ENCODE data around the gene LGALS4. TPM values are rescaled to one million over a fixed set of nuclear protein-coding genes. Genes with fewer than 3 reads are reported as not detected.
A peak's percentile ranks its signal among the peaks of the same experiment; 100 is the strongest.

Gene LGALS4
- total and polyA plus RNA-seq, 9 of the 15 experiments (the other 6 are each of a cell fraction or from before 2014, with no cell fraction given) = 0.08 to 1.1 (median 0.30) TPM; not detected in 3

- TF ChIP-seq EWSR1 (IDR thresholded peaks at IDR 0.05; ENCODE audit: borderline replicate concordance, low read depth, partially characterized antibody) (no peak), RAD21 (CRISPR knock-in tag; conservative IDR thresholded peaks at IDR 0.05 in 1 of 2, IDR thresholded peaks at IDR 0.05 in 1 of 2) (peak; percentile 17 to 20; a peak in 1 of 4 replicates), CREM (IDR thresholded peaks at IDR 0.05; ENCODE audit: low read depth) (peak; percentile 80), SNRNP70 (optimal IDR thresholded peaks at IDR 0.05; ENCODE audit: low read depth, low read length) (no peak), TCF7 (IDR thresholded peaks at IDR 0.05; ENCODE audit: borderline replicate concordance) (no peak), STAT6 (CRISPR knock-in tag; IDR thresholded peaks at IDR 0.05) (no peak), ZZZ3 (IDR thresholded peaks at IDR 0.05) (no peak), ZNF384 (IDR thresholded peaks at IDR 0.05; ENCODE audit: low read depth, low read length) (no peak), SREBF2 (CRISPR knock-in tag; IDR thresholded peaks at IDR 0.05) (no peak), PCBP1 (IDR thresholded peaks at IDR 0.05; ENCODE audit: low read depth, low read length, poor library complexity, severe bottlenecking) (no peak), RBM14 (IDR thresholded peaks at IDR 0.05; ENCODE audit: borderline replicate concordance, insufficient read depth, low read depth, low read length) (no peak), PBX2 (CRISPR knock-in tag; IDR thresholded peaks at IDR 0.05; ENCODE audit: low read depth) (peak; percentile 97), PBX2 (tag; conservative IDR thresholded peaks at IDR 0.05; ENCODE audit: low read depth) (peak; percentile 100), ZNF212 (CRISPR knock-in tag; IDR thresholded peaks at IDR 0.05) (no peak), POLR2AphosphoS5 (IDR thresholded peaks at IDR 0.05; ENCODE audit: control insufficient read depth, insufficient read depth, low read depth, low read length) (peak; percentile 87), ZC3H4 (CRISPR knock-in tag; IDR thresholded peaks at IDR 0.05; ENCODE audit: borderline replicate concordance) (no peak), ZNF518B (CRISPR knock-in tag; IDR thresholded peaks at IDR 0.05) (no peak), KDM4B (IDR thresholded peaks at IDR 0.05; ENCODE audit: borderline replicate concordance in 2 of 2, low read depth in 1 of 2) (peak in 1 of 2 experiments; percentile 90; a peak in 2 of 4 replicates), SIN3B (IDR thresholded peaks at IDR 0.05; ENCODE audit: low read depth) (peak; percentile 69; the same call in 1 of the 2 replicates)
Measured at GRCh38 chr19:38849860-38850435, 37.2 kb upstream of the LGALS4 start, which contains the start of gene HNRNPL (continued).
